A549 (cell line): Measurements from ENCODE around the gene PTPRG.

Experiments
- CEBPB ChIP-seq, 2 experiments: fragments of >200 bp in 1 of 2; sonication (Bioruptor Twin) in 1 of 2; formaldehyde crosslinking in 1 of 2; IDR thresholded peaks; 2 replicates each; pipeline ENCODE4 v1.6.1; 2012 to 2016
- CTCF ChIP-seq: fragments of >200 bp; sonication (Bioruptor Twin); formaldehyde crosslinking; IDR thresholded peaks from 3 replicates; pipeline ENCODE4 v1.5.1; 2016
- EHMT2 ChIP-seq: fragments of 200-600 bp; sonication (generic); IDR thresholded peaks from 2 replicates; pipeline ENCODE4 v1.6.1; 2016; ENCODE audit warnings: antibody characterized with exemption, low read depth, mild to moderate bottlenecking, moderate library complexity
- ESRRA ChIP-seq: fragments of 150-350 bp; IDR thresholded peaks from 2 replicates; pipeline ENCODE4 v1.6.1; 2014; ENCODE audit warnings: mild to moderate bottlenecking, low read length, borderline replicate concordance
- FOSB ChIP-seq: fragments of 250-450 bp; sonication (Bioruptor Pico); IDR thresholded peaks from 2 replicates; pipeline ENCODE4 v1.5.0; 2020; ENCODE audit warnings: mild to moderate bottlenecking, moderate library complexity
- HOXA7 ChIP-seq: fragments of 250-450 bp; sonication (Bioruptor Pico); IDR thresholded peaks from 2 replicates; pipeline ENCODE4 v1.5.0; 2020; ENCODE audit warnings: mild to moderate bottlenecking, moderate library complexity
- PHF8 ChIP-seq: fragments of 200-600 bp; sonication (generic); IDR thresholded peaks from 2 replicates; pipeline ENCODE4 v1.6.1; 2016; ENCODE audit warnings: low read depth, mild to moderate bottlenecking, antibody characterized with exemption, moderate library complexity, borderline replicate concordance
- ZC3H11A ChIP-seq: fragments of 450-650 bp; IDR thresholded peaks from 2 replicates; pipeline ENCODE4 v1.6.1; 2014; ENCODE audit warnings: antibody characterized with exemption, mild to moderate bottlenecking
- TF ChIP-seq, protein P1 (sequence below): fragments of 450-650 bp; IDR thresholded peaks from 2 replicates; pipeline ENCODE4 v1.6.1; 2014; ENCODE audit warnings: antibody characterized with exemption

- TF ChIP-seq CTCF (no peak), PHF8 (no peak), FOSB (CRISPR knock-in tag) (no peak), CEBPB (IDR thresholded peaks at IDR 0.05) (no peak), ZC3H11A (no peak), HOXA7 (no peak), EHMT2 (no peak), ESRRA (no peak)
- TF ChIP-seq, protein P1, sequence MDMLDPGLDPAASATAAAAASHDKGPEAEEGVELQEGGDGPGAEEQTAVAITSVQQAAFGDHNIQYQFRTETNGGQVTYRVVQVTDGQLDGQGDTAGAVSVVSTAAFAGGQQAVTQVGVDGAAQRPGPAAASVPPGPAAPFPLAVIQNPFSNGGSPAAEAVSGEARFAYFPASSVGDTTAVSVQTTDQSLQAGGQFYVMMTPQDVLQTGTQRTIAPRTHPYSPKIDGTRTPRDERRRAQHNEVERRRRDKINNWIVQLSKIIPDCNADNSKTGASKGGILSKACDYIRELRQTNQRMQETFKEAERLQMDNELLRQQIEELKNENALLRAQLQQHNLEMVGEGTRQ = no peak
Measured at GRCh38 chr3:61639991-61640390, 78.6 kb downstream of the PTPRG start.
